OCI-LY7 (cell line): Measurements from ENCODE around the gene BLTP3B.

ENCODE experiments used
- CTCF ChIP-seq: fragments of 200-600 bp; sonication (generic); conservative IDR thresholded peaks from 2 replicates; pipeline ENCODE4 v1.5.1; 2014; ENCODE audit warnings: mild to moderate bottlenecking, antibody characterized with exemption, low read length, moderate library complexity, mixed read lengths
- EZH2phosphoT487 ChIP-seq: fragments of 200-600 bp; sonication (generic); IDR thresholded peaks from 2 replicates; pipeline ENCODE4 v1.6.1; 2018; ENCODE audit warnings: low read depth, borderline replicate concordance, mild to moderate bottlenecking, mixed run types, antibody characterized with exemption, low read length, moderate library complexity, mixed read lengths

GRCh38 chr12:100141666-100141997, 1.0 kb downstream of the BLTP3B start:
- TF ChIP-seq CTCF (no peak), EZH2phosphoT487 (no peak)
